CD4-positive, CD25-positive, alpha-beta regulatory T cell (primary cell): Measurements from ENCODE around the gene NKD1. TPM values are rescaled to one million over a fixed set of nuclear protein-coding genes. Genes with fewer than 3 reads are reported as not detected.

Experiments
- ATAC-seq, 2 donors: fragments of 150-1000 bp; cut with Tn5 transposase; one replicate each; pipeline ENCODE4 v1.10.0; 2021; ENCODE audit warnings: low read depth in 2 of 2, moderate number of reproducible peaks in 2 of 2, moderate library complexity in 1 of 2
- DNase-seq, 3 donors: peaks; one replicate each; pipeline versions ENCODE4 v3.0.0 to v3.0.0-alpha.2; 2012 to 2022; ENCODE audit warnings: mixed read lengths in 1 of 3
- H3K27ac ChIP-seq: one replicate; pipeline ENCODE4 v1.7.0; 2013; ENCODE audit warnings: mild to moderate bottlenecking, low read length; ENCODE audit not compliant: insufficient read depth, poor library complexity, severe bottlenecking
- H3K27me3 ChIP-seq: one replicate; pipeline ENCODE4 v1.7.0; 2013; ENCODE audit warnings: low read length; ENCODE audit not compliant: control insufficient read depth, insufficient read depth
- H3K36me3 ChIP-seq: one replicate; pipeline ENCODE4 v1.7.0; 2013; ENCODE audit warnings: mild to moderate bottlenecking, low read length, moderate library complexity; ENCODE audit not compliant: control insufficient read depth, insufficient read depth
- H3K4me1 ChIP-seq: 2 replicates; pipeline ENCODE4 v1.7.0; 2013; ENCODE audit warnings: mild to moderate bottlenecking, low read length; ENCODE audit not compliant: insufficient read depth, control insufficient read depth, poor library complexity, severe bottlenecking
- H3K4me3 ChIP-seq: one replicate; pipeline ENCODE4 v1.7.0; 2013; ENCODE audit warnings: low read depth, mild to moderate bottlenecking, low read length, moderate library complexity
- H3K9me3 ChIP-seq, 2 experiments: 1 replicate in 1 of 2; 2 replicates in 1 of 2; pipeline ENCODE4 v1.7.0; 2013; ENCODE audit warnings: low read length in 2 of 2, mild to moderate bottlenecking in 1 of 2, moderate library complexity in 1 of 2; ENCODE audit not compliant: control insufficient read depth in 2 of 2
- H3K27ac Mint-ChIP-seq, 3 donors: one replicate each; pipeline ENCODE4 v1.8.0; 2020 to 2022; ENCODE audit warnings: mild to moderate bottlenecking in 3 of 3, mixed read lengths in 3 of 3, moderate library complexity in 2 of 3
- H3K27me3 Mint-ChIP-seq: one replicate; pipeline ENCODE4 v1.8.0; 2022; ENCODE audit warnings: mild to moderate bottlenecking, mixed read lengths
- H3K36me3 Mint-ChIP-seq: one replicate; pipeline ENCODE4 v1.8.0; 2020; ENCODE audit warnings: mixed read lengths
- H3K4me1 Mint-ChIP-seq, 4 donors: one replicate each; pipeline ENCODE4 v1.8.0; 2020 to 2022; ENCODE audit warnings: mixed read lengths in 4 of 4, mild to moderate bottlenecking in 1 of 4
- H3K4me3 Mint-ChIP-seq, 4 donors: one replicate each; pipeline ENCODE4 v1.8.0; 2020 to 2022; ENCODE audit warnings: mild to moderate bottlenecking in 4 of 4, mixed read lengths in 4 of 4, moderate library complexity in 3 of 4
- H3K9me3 Mint-ChIP-seq, 7 donors: one replicate each; pipeline ENCODE4 v1.8.0; 2020 to 2022; ENCODE audit warnings: mixed read lengths in 7 of 7, mild to moderate bottlenecking in 3 of 7, moderate library complexity in 2 of 7
- polyA plus RNA-seq, 4 donors: library from polyadenylated mRNA; unstranded; fragments of 300-500 nt; fragmentation: Illumina TruSeq; gene quantifications; one replicate each; pipeline ENCODE4 v1.2.3, GENCODE V29; 2021
- total RNA-seq: library from RNA; stranded (reverse); gene quantifications from one replicate; pipeline ENCODE4 v1.2.3, GENCODE V29; 2022

Gene NKD1
- total and polyA plus RNA-seq, 5 donors from 2014 or later = 0.10 to 2.4 (median 0.65) TPM; not detected in 1

- Histone ChIP-seq H3K36me3 (no peaks in the 10 kb centered on the region), H3K4me3 (no peak overlapping the region), H3K4me1 (peaks cover 11% of the 10 kb centered on the region), H3K27me3 (no peaks in the 10 kb centered on the region), H3K27ac (no peak overlapping the region), H3K9me3 (no peaks in the 10 kb centered on the region)
- ATAC-seq (no peak), DNase-seq (no peak)
- Mint-ChIP-seq H3K4me1 (peaks cover 0 to 21% (median 16%) of the 10 kb centered on the region in 4 donors), H3K27me3 (no peaks in the 10 kb centered on the region), H3K27ac (no peak overlapping the region), H3K4me3 (peak overlapping the region in 1 of 4 donors; percentile 64), H3K36me3 (peaks cover 11% of the 10 kb centered on the region), H3K9me3 (no peaks in the 10 kb centered on the region)
Observed at GRCh38 chr16:50630394-50631020, 82.3 kb downstream of the NKD1 start.

- DNase-seq = no peak
- peaks cover 11% of the 10 kb centered on the region for H3K4me1 ChIP-seq
Observed at GRCh38 chr16:50631249-50631984, 83.2 kb downstream of the NKD1 start.

GRCh38 chr16:50631985-50632576, 83.9 kb downstream of the NKD1 start:
- H3K4me3 ChIP-seq = no peak overlapping the region
- DNase-seq (no peak), ATAC-seq (no peak)
- Mint-ChIP-seq H3K27me3 (no peaks in the 10 kb centered on the region), H3K9me3 (no peaks in the 10 kb centered on the region), H3K36me3 (peaks cover 14% of the 10 kb centered on the region), H3K27ac (no peak overlapping the region), H3K4me1 (peaks cover 0 to 15% (median 9%) of the 10 kb centered on the region in 4 donors), H3K4me3 (no peak overlapping the region)
- no peaks in the 10 kb centered on the region for H3K9me3 ChIP-seq
- no peak overlapping the region for H3K27ac ChIP-seq
- H3K4me1 ChIP-seq = peaks cover 8% of the 10 kb centered on the region
- no peaks in the 10 kb centered on the region for H3K36me3 ChIP-seq
- no peaks in the 10 kb centered on the region for H3K27me3 ChIP-seq

More at GRCh38 chr16:50631249-50631984, 83.2 kb downstream of the NKD1 start:
- no peaks in the 10 kb centered on the region for H3K27me3 ChIP-seq
- H3K9me3 ChIP-seq = no peaks in the 10 kb centered on the region
- no peak overlapping the region for H3K4me3 ChIP-seq
- H3K27ac ChIP-seq = no peak overlapping the region
- H3K27me3 Mint-ChIP-seq = no peaks in the 10 kb centered on the region
- peaks cover 0 to 21% (median 13%) of the 10 kb centered on the region in 4 donors for H3K4me1 Mint-ChIP-seq
- ATAC-seq = no peak
- H3K4me3 Mint-ChIP-seq = no peak overlapping the region
- H3K9me3 Mint-ChIP-seq = no peaks in the 10 kb centered on the region
- peaks cover 11% of the 10 kb centered on the region for H3K36me3 Mint-ChIP-seq
- no peak overlapping the region for H3K27ac Mint-ChIP-seq
- no peaks in the 10 kb centered on the region for H3K36me3 ChIP-seq

GRCh38 chr16:50632927-50633800, 85.0 kb downstream of the NKD1 start:
- H3K4me1 ChIP-seq = no peaks in the 10 kb centered on the region
- no peaks in the 10 kb centered on the region for H3K9me3 ChIP-seq
- Mint-ChIP-seq H3K27me3 (no peaks in the 10 kb centered on the region), H3K36me3 (peaks cover 14% of the 10 kb centered on the region), H3K27ac (no peak overlapping the region), H3K9me3 (no peaks in the 10 kb centered on the region), H3K4me1 (peaks cover 0 to 8% (median 2%) of the 10 kb centered on the region in 4 donors), H3K4me3 (no peak overlapping the region)
- DNase-seq = no peak
- no peak overlapping the region for H3K27ac ChIP-seq
- H3K4me3 ChIP-seq = no peak overlapping the region
- H3K36me3 ChIP-seq = no peaks in the 10 kb centered on the region
- no peaks in the 10 kb centered on the region for H3K27me3 ChIP-seq
- ATAC-seq = no peak

- Mint-ChIP-seq H3K27me3 (no peaks in the 10 kb centered on the region), H3K36me3 (peaks cover 14% of the 10 kb centered on the region), H3K4me1 (peaks cover 0 to 8% (median 2%) of the 10 kb centered on the region in 4 donors), H3K27ac (no peak overlapping the region), H3K4me3 (no peak overlapping the region), H3K9me3 (no peaks in the 10 kb centered on the region)
- Histone ChIP-seq H3K27me3 (no peaks in the 10 kb centered on the region), H3K9me3 (no peaks in the 10 kb centered on the region), H3K27ac (no peak overlapping the region), H3K36me3 (no peaks in the 10 kb centered on the region), H3K4me1 (no peaks in the 10 kb centered on the region), H3K4me3 (no peak overlapping the region)
- ATAC-seq (no peak), DNase-seq (no peak)
Observed at GRCh38 chr16:50634090-50634489, 85.9 kb downstream of the NKD1 start.

- ATAC-seq (no peak), DNase-seq (no peak)
- no peaks in the 10 kb centered on the region for H3K9me3 Mint-ChIP-seq
- no peak overlapping the region for H3K4me3 ChIP-seq
- H3K4me3 Mint-ChIP-seq = no peak overlapping the region
- H3K36me3 Mint-ChIP-seq = peaks cover 14% of the 10 kb centered on the region
- no peak overlapping the region for H3K27ac ChIP-seq
- no peaks in the 10 kb centered on the region for H3K36me3 ChIP-seq
- no peaks in the 10 kb centered on the region for H3K9me3 ChIP-seq
- no peaks in the 10 kb centered on the region for H3K4me1 ChIP-seq
- no peaks in the 10 kb centered on the region for H3K27me3 Mint-ChIP-seq
- peak overlapping the region in 1 of 3 donors; percentile 51 for H3K27ac Mint-ChIP-seq
- H3K4me1 Mint-ChIP-seq = peaks cover 0 to 7% (median 2%) of the 10 kb centered on the region in 4 donors
- no peaks in the 10 kb centered on the region for H3K27me3 ChIP-seq
Observed at GRCh38 chr16:50634947-50635346, 86.8 kb downstream of the NKD1 start.
